Kidney (tissue), 14 donors: ENCODE measurements around the gene CBLB. TPM values are rescaled to one million over a fixed set of nuclear protein-coding genes. Genes with fewer than 3 reads are reported as not detected.

ENCODE experiments used
- DNase-seq, 5 donors: peaks; one replicate each; pipeline ENCODE4 v3.0.0-alpha.2; 2013 to 2020
- FAIRE-seq: peaks from 2 replicates; lab custom pipeline; 2012; peaks lifted over from hg19 to GRCh38; lab: Jason Lieb, UNC
- H3K27ac ChIP-seq, 2 donors: one replicate each; pipeline ENCODE4 v1.7.0; 2013; ENCODE audit warnings: low read depth in 2 of 2, low read length in 2 of 2, inconsistent platforms in 1 of 2
- H3K27me3 ChIP-seq: one replicate; pipeline ENCODE4 v1.7.1; 2013; ENCODE audit warnings: low read length, inconsistent platforms; ENCODE audit not compliant: control insufficient read depth, insufficient read depth
- H3K36me3 ChIP-seq, 3 donors: one replicate each; pipeline versions ENCODE4 v1.7.0 to v1.7.1; 2013; ENCODE audit warnings: low read length in 3 of 3, control low read depth in 1 of 3, inconsistent platforms in 1 of 3; ENCODE audit not compliant: insufficient read depth in 3 of 3, control insufficient read depth in 2 of 3
- H3K4me1 ChIP-seq, 3 donors: one replicate each; pipeline versions ENCODE4 v1.7.0 to v1.7.1; 2013; ENCODE audit warnings: low read length in 3 of 3, inconsistent platforms in 1 of 3, low read depth in 1 of 3; ENCODE audit not compliant: control insufficient read depth in 2 of 3, insufficient read depth in 2 of 3
- H3K4me3 ChIP-seq, 3 donors: one replicate each; pipeline versions ENCODE4 v1.7.0 to v1.8.1; 2013; ENCODE audit warnings: low read length in 3 of 3, control low read depth in 1 of 3, inconsistent platforms in 1 of 3
- H3K9ac ChIP-seq, 3 donors: one replicate each; pipeline versions ENCODE4 v1.7.0 to v1.7.1; 2013; ENCODE audit warnings: low read length in 3 of 3, control low read depth in 1 of 3, inconsistent platforms in 1 of 3
- H3K9me3 ChIP-seq, 3 donors: one replicate each; pipeline versions ENCODE4 v1.7.0 to v1.7.1; 2013; ENCODE audit warnings: low read length in 3 of 3, control low read depth in 1 of 3, inconsistent platforms in 1 of 3; ENCODE audit not compliant: control insufficient read depth in 2 of 3, insufficient read depth in 1 of 3
- CTCF ChIP-seq: IDR thresholded peaks from 3 replicates; pipeline ENCODE4 v1.5.1; 2012; ENCODE audit warnings: mild to moderate bottlenecking, moderate library complexity, borderline replicate concordance; ENCODE audit not compliant: insufficient read depth; ENCODE audit errors: extremely low read depth
- intact Hi-C: fragments of 100-400 bp; cut with DNase I; formaldehyde crosslinking; loops from one replicate; pipeline ENCODE4 v1.11.1; 2022
- polyA plus RNA-seq: library from polyadenylated mRNA; stranded (reverse); fragments of 350-450 nt; fragmentation: Illumina TruSeq; extraction: RNeasy Lipid Tissue Mini Kit (QIAGEN cat#74804); gene quantifications from one replicate; pipeline ENCODE4 v1.2.3, GENCODE V29; 2014; ENCODE audit warnings: low read depth, low replicate concordance; ENCODE audit not compliant: insufficient read depth
- total RNA-seq: library from RNA; stranded (reverse); fragmentation: NEBNext Ultra II Directional; extraction: Animal tissue kit (Norgen Biotek cat#: 25700); gene quantifications from one replicate; pipeline ENCODE4 v1.2.1, GENCODE V29; 2021
- donor health status: control.
- donor health status: control.
- donor health status: control.
- donor health status: control.
- donor health status: control.
- donor health status: DM: yes; HTN: yes; CAD: no.
- donor health status: Normal renal cell carcinoma (clear cell type).

The CBLB gene
- total and polyA plus RNA-seq, 2 donors from 2014 or later = 7.7 to 48.4 TPM

DNA sequence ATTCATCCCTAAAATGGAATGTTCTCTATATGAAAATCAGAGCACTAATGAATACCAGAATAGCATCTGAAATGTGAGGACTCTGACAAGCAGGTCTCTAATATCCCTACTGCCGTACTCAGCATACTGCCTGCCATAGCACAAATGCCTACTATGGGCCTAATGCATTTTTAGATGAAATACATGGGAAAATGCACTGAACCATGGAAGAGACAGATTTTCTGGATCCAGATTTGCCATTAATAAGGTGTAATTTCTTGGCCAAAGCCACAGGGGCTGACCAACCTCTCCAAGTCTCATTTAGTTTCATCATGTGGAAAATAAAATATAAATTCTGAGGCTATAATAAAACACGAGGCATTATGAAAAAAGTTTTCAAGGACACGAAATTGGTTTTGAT lies 123.8 kb downstream of the CBLB start:
- intact Hi-C loops = no loop called here
- Histone ChIP-seq H3K4me3 (no peak overlapping the region), H3K27me3 (no peaks in the 10 kb centered on the region), H3K9me3 (no peaks in the 10 kb centered on the region), H3K27ac (no peak overlapping the region), H3K9ac (no peak overlapping the region), H3K4me1 (peaks cover 0 to 5% (median 5%) of the 10 kb centered on the region in 3 donors), H3K36me3 (peaks cover 0 to 4% (median 0%) of the 10 kb centered on the region in 3 donors)
- TF ChIP-seq CTCF = no peak
- no peak for FAIRE-seq
- no peak for DNase-seq

- no peak for DNase-seq
- H3K4me3 ChIP-seq = no peak overlapping the region
- intact Hi-C loops = no loop called here
- H3K36me3 ChIP-seq = peaks cover 0 to 4% (median 1%) of the 10 kb centered on the region in 3 donors
- H3K27me3 ChIP-seq = no peaks in the 10 kb centered on the region
- TF ChIP-seq CTCF = no peak
- H3K4me1 ChIP-seq = peaks cover 0 to 5% (median 5%) of the 10 kb centered on the region in 3 donors
- no peak for FAIRE-seq
- H3K9me3 ChIP-seq = no peaks in the 10 kb centered on the region
- H3K9ac ChIP-seq = no peak overlapping the region
- no peak overlapping the region for H3K27ac ChIP-seq
Measured at GRCh38 chr3:105744202-105744601, 124.6 kb downstream of the CBLB start.

DNA sequence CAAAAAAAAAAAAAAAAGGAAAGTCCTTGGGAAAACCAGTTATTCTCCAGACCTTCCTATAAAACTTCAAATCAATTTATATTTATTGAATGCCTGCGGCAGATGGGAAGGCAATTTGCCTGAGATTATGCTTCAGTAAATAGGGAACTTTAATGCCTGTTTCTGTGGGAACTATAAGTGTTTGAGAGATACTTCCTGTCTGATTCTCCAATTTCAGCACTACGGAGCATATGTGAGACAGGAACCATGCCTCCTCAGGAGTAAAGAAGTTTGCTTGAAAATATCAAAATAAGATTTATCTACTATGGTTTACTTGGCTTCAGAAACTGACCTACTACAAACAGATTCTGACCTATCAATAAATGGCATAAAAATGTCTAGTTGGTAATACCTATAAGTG lies 135.5 kb downstream of the CBLB start:
- intact Hi-C loops = no loop called here
- TF ChIP-seq CTCF = no peak
- H3K4me1 ChIP-seq = peaks cover 0 to 10% (median 0%) of the 10 kb centered on the region in 3 donors
- H3K36me3 ChIP-seq = peaks cover 0 to 2% (median 0%) of the 10 kb centered on the region in 3 donors
- no peak overlapping the region for H3K27ac ChIP-seq
- H3K4me3 ChIP-seq = no peak overlapping the region
- DNase-seq = no peak
- H3K9ac ChIP-seq = no peak overlapping the region
- no peaks in the 10 kb centered on the region for H3K9me3 ChIP-seq
- FAIRE-seq = no peak
- no peaks in the 10 kb centered on the region for H3K27me3 ChIP-seq

DNA sequence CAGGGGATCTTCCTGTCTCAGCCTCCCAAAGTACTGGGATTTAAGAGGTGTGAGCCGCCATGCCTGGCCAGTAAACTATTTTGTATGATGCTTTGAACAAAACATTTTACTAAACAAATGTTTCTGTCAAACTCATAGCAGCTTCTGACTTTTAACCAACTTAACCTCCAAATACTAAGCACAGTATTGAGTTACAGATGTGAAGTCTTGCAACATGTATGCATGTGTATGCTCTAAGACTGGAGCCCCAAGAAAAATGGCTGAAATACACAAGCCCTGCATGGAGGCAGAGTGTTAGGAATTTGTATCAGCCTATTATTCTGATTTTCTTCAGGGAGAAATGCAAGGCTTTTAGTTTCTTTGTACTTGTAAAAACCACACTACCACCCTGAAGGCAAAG lies 137.1 kb downstream of the CBLB start:
- DNase-seq (no peak), FAIRE-seq (no peak)
- intact Hi-C loops = no loop called here
- H3K9me3 ChIP-seq = no peaks in the 10 kb centered on the region
- no peak overlapping the region for H3K27ac ChIP-seq
- no peak overlapping the region for H3K4me3 ChIP-seq
- H3K9ac ChIP-seq = no peak overlapping the region
- peaks cover 0 to 10% (median 0%) of the 10 kb centered on the region in 3 donors for H3K4me1 ChIP-seq
- H3K27me3 ChIP-seq = no peaks in the 10 kb centered on the region
- peaks cover 0 to 2% (median 0%) of the 10 kb centered on the region in 3 donors for H3K36me3 ChIP-seq
- no peak for TF ChIP-seq CTCF
